ENCODE measurements around the gene AXIN1. TPM values are rescaled to one million over a fixed set of nuclear protein-coding genes. Genes with fewer than 3 reads are reported as not detected.

AXIN1 gene
- total RNA-seq, 1 experiment from 2014 or later: 26.9 TPM

DNA sequence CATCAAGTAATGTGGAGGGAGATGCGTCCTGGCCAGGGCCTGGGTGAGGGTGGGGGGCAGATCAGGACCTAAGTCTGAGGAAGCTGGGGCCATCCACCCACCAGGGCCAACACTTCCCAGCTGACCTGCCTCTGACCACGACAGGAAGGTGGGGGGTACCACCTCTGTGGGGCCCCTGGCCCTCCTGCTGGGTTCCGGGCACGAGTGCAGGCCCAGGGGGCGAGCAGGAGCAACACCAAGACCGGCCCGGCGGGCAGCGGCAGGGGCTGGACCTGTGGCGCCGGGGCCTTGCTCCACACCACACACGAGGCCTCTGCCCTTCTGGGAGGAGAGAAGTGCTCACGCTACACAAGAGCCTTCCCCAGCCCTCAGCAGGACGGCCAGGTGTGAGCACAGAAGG, 56.2 kb downstream of the AXIN1 start:
- Histone ChIP-seq H3K9ac (ENCODE audit: low read length) (no peak overlapping the region), H2AFZ (ENCODE audit: low read length) (no peak overlapping the region), H3K36me3 (ENCODE audit: low read depth, low read length) (no peaks in the 10 kb centered on the region), H3F3A (ENCODE audit: low read length, unreplicated experiment) (no peaks in the 10 kb centered on the region), H3K9me3 (ENCODE audit: low read length) (no peaks in the 10 kb centered on the region), H3K4me3 (ENCODE audit: low read length) (no peak overlapping the region), H3K4me1 (ENCODE audit: insufficient read depth, low read length) (no peaks in the 10 kb centered on the region), H3K79me2 (ENCODE audit: low read length) (no peaks in the 10 kb centered on the region), H3K27ac (ENCODE audit: low read length) (no peak overlapping the region), H3K9me2 (replicated peaks; ENCODE audit: low read length) (no peaks in the 10 kb centered on the region), H3K4me2 (ENCODE audit: low read length) (no peak overlapping the region), H4K20me1 (ENCODE audit: low read length) (no peaks in the 10 kb centered on the region), H3K27me3 (ENCODE audit: low read length) (no peaks in the 10 kb centered on the region)
- TF ChIP-seq EZH2phosphoT487 (IDR thresholded peaks at IDR 0.05; ENCODE audit: borderline replicate concordance, low read length) (no peak), EZH2 (IDR thresholded peaks at IDR 0.05; ENCODE audit: low read length, unreplicated experiment) (no peak), CTCF (conservative IDR thresholded peaks at IDR 0.05; ENCODE audit: low read depth, low read length) (no peak)
- ChIA-PET POLR2A (ENCODE audit: unreplicated experiment) (no interaction called here), CTCF (no interaction called here)
- ATAC-seq (no peak), DNase-seq (no peak)
- no TSS peak for BruUV-seq (replicated peaks)
- intact Hi-C loops (cut with micrococcal nuclease): no loop called here

DNA sequence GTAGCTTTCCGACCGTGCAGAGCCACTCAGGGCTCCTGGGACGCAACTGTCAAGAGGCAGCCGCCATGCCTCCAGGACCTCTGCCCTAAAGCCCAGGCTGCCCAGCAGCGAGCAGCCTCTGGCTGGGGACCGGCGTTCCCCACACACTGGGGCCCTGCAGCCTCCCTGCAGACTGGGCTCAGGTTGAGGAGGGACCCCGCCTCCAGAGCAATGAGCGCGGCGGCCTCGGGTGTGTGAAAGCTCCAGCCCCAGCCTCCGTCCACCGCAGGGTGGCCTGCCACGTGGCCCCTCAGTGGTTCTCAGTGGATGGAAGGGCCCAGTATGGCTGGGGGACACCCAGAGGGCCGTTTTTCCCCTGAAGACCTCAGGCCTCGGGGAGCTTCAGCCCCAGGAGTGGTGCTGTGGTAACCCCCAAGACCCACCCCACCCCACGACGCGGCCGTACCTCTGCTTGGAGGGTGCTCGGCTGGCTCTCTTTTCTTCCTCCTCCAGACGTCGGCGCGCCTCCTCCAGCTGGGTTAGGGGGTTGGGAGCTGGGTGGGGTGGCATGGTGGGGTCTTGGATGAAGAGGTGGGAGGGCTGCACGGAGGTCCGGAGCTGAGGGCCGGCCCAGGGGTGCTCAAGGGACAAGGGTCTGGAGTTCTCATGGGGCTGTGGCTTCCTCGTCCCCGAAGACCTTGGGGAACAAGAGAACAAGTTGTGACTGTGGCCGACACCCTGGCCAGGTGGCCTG, 59.3 kb downstream of the AXIN1 start:
- no peaks in the 10 kb centered on the region for H3F3A ChIP-seq (ENCODE audit: low read length, unreplicated experiment)
- H3K27me3 ChIP-seq (ENCODE audit: low read length): no peaks in the 10 kb centered on the region
- H4K20me1 ChIP-seq (ENCODE audit: low read length): no peaks in the 10 kb centered on the region
- H2AFZ ChIP-seq (ENCODE audit: low read length): no peak overlapping the region
- H3K36me3 ChIP-seq (ENCODE audit: low read depth, low read length): no peaks in the 10 kb centered on the region
- ATAC-seq (no peak), DNase-seq (no peak)
- ChIA-PET CTCF (no interaction called here), POLR2A (ENCODE audit: unreplicated experiment) (no interaction called here)
- TF ChIP-seq EZH2phosphoT487 (IDR thresholded peaks at IDR 0.05; ENCODE audit: borderline replicate concordance, low read length): no peak
- TF ChIP-seq EZH2 (IDR thresholded peaks at IDR 0.05; ENCODE audit: low read length, unreplicated experiment): no peak
- TF ChIP-seq CTCF (conservative IDR thresholded peaks at IDR 0.05; ENCODE audit: low read depth, low read length): no peak
- no peak overlapping the region for H3K9ac ChIP-seq (ENCODE audit: low read length)
- no peak overlapping the region for H3K4me2 ChIP-seq (ENCODE audit: low read length)
- H3K4me3 ChIP-seq (ENCODE audit: low read length): no peak overlapping the region
- BruUV-seq (replicated peaks): no TSS peak
- intact Hi-C loops (cut with micrococcal nuclease): no loop called here
- H3K27ac ChIP-seq (ENCODE audit: low read length): no peak overlapping the region
- no peaks in the 10 kb centered on the region for H3K9me2 ChIP-seq (replicated peaks; ENCODE audit: low read length)
- no peaks in the 10 kb centered on the region for H3K4me1 ChIP-seq (ENCODE audit: insufficient read depth, low read length)
- no peaks in the 10 kb centered on the region for H3K9me3 ChIP-seq (ENCODE audit: low read length)
- H3K79me2 ChIP-seq (ENCODE audit: low read length): no peaks in the 10 kb centered on the region

DNA sequence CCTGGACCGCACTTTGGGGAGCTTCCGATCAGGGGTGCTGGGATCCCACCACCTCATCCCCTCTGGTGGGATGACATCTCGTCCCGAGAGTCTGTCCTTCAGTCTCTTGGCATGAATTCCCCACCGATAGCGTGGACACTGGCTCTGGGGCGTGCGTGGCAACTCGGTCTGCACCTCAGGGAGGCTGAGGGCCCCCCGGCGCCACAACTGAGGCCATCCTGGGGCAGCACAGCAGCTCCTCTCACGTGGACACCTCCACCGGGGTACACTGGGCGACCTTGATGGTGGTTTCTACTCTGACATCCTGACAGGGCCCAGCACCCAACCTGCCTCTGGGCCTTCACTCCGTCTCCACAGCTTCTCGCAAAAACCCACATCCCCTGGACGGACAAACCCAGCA, 61.0 kb downstream of the AXIN1 start:
- no peaks in the 10 kb centered on the region for H4K20me1 ChIP-seq (ENCODE audit: low read length)
- no TSS peak for BruUV-seq (replicated peaks)
- no peak overlapping the region for H3K9ac ChIP-seq (ENCODE audit: low read length)
- H2AFZ ChIP-seq (ENCODE audit: low read length): no peak overlapping the region
- CTCF ChIA-PET: no interaction called here
- TF ChIP-seq EZH2 (IDR thresholded peaks at IDR 0.05; ENCODE audit: low read length, unreplicated experiment): no peak
- TF ChIP-seq EZH2phosphoT487 (IDR thresholded peaks at IDR 0.05; ENCODE audit: borderline replicate concordance, low read length): no peak
- no peak for TF ChIP-seq CTCF (conservative IDR thresholded peaks at IDR 0.05; ENCODE audit: low read depth, low read length)
- no peak for ATAC-seq
- H3F3A ChIP-seq (ENCODE audit: low read length, unreplicated experiment): no peaks in the 10 kb centered on the region
- H3K27me3 ChIP-seq (ENCODE audit: low read length): no peaks in the 10 kb centered on the region
- H3K79me2 ChIP-seq (ENCODE audit: low read length): no peaks in the 10 kb centered on the region
- intact Hi-C loops (cut with micrococcal nuclease): no loop called here
- H3K36me3 ChIP-seq (ENCODE audit: low read depth, low read length): no peaks in the 10 kb centered on the region
- no peak overlapping the region for H3K4me2 ChIP-seq (ENCODE audit: low read length)
- H3K4me3 ChIP-seq (ENCODE audit: low read length): no peak overlapping the region
- H3K9me3 ChIP-seq (ENCODE audit: low read length): no peaks in the 10 kb centered on the region
- H3K27ac ChIP-seq (ENCODE audit: low read length): no peak overlapping the region
- no peaks in the 10 kb centered on the region for H3K9me2 ChIP-seq (replicated peaks; ENCODE audit: low read length)
- POLR2A ChIA-PET (ENCODE audit: unreplicated experiment): no interaction called here
- H3K4me1 ChIP-seq (ENCODE audit: insufficient read depth, low read length): no peaks in the 10 kb centered on the region
- DNase-seq: no peak

Measured in PC-3 (cell line).